ENCODE results near the gene MAX. TPM values are rescaled to one million over a fixed set of nuclear protein-coding genes. Genes with fewer than 3 reads are reported as not detected.

The MAX gene
- total RNA-seq, 1 donor from 2014 or later, result 63.0 TPM

DNA sequence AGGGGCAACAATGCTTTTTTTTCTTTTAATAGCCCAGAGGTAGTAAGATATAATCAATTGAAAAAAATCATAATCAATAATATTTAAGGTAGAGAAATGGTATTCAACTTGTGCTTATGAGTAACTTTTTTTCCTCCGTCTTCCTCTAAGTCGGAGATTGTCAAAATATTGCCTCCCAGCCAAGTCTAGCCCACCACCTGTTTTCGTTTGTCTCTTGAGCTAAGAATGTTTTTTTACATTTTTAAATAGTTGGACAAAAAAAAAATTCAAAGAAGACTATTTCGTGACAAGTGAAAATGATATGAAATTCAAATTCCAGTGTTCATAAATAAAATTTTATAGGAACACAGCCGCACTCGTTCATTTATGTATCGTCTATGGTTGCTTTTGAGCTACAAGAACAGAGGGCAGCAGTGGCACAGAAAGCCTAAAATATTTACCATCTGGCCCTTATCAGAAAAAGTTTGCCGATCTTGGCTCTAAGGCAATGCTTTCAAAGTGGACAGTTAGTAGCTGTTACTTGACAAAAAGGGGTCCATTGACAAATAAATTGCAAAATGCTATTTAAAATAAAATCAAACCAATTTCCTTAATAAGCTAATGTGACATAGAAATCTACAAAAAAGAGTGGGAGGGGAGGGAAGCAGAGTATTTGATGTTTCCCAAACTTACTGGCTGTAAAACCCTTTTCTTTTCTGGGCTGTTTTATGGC is 40.8 kb upstream of the MAX start:
- Mint-ChIP-seq H3K4me3 (ENCODE audit: low read depth) (no peak overlapping the region), H3K9me3 (ENCODE audit: low read depth) (no peaks in the 10 kb centered on the region), H3K27ac (no peak overlapping the region), H3K4me1 (ENCODE audit: low read depth) (peaks cover 8% of the 10 kb centered on the region), H3K36me3 (ENCODE audit: insufficient read depth) (no peaks in the 10 kb centered on the region), H3K27me3 (peaks cover 28% of the 10 kb centered on the region)
- DNase-seq (ENCODE audit: low spot score, unreplicated experiment), result no peak
- TF ChIP-seq, protein P1, sequence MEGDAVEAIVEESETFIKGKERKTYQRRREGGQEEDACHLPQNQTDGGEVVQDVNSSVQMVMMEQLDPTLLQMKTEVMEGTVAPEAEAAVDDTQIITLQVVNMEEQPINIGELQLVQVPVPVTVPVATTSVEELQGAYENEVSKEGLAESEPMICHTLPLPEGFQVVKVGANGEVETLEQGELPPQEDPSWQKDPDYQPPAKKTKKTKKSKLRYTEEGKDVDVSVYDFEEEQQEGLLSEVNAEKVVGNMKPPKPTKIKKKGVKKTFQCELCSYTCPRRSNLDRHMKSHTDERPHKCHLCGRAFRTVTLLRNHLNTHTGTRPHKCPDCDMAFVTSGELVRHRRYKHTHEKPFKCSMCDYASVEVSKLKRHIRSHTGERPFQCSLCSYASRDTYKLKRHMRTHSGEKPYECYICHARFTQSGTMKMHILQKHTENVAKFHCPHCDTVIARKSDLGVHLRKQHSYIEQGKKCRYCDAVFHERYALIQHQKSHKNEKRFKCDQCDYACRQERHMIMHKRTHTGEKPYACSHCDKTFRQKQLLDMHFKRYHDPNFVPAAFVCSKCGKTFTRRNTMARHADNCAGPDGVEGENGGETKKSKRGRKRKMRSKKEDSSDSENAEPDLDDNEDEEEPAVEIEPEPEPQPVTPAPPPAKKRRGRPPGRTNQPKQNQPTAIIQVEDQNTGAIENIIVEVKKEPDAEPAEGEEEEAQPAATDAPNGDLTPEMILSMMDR (IDR thresholded peaks at IDR 0.05; ENCODE audit: unreplicated experiment), result no peak

DNA sequence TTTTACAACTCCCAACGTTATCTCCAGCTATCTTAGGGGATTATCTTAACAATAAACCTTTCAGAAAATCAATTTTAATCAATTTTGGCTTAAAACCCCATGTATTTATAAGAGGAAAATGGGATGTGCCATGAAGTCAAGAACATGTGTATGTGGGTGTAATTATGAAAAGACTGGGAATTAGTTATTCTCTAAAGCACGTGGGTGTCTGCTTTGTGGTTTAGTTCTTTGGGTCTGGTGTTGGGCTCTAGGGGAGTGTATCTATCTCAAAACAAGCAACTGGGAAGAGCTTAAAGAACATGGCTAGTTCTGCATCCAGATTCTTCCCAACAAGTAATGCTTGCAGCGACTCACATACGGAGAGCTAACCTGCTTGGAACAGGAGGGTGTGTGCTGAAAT is 40.1 kb upstream of the MAX start:
- Mint-ChIP-seq H3K27ac (no peak overlapping the region), H3K4me3 (ENCODE audit: low read depth) (no peak overlapping the region), H3K9me3 (ENCODE audit: low read depth) (no peaks in the 10 kb centered on the region), H3K4me1 (ENCODE audit: low read depth) (peaks cover 8% of the 10 kb centered on the region), H3K27me3 (peaks cover 28% of the 10 kb centered on the region), H3K36me3 (ENCODE audit: insufficient read depth) (no peaks in the 10 kb centered on the region)
- no peak for DNase-seq (ENCODE audit: low spot score, unreplicated experiment)
- TF ChIP-seq, protein P1 (IDR thresholded peaks at IDR 0.05; ENCODE audit: unreplicated experiment), result no peak

DNA sequence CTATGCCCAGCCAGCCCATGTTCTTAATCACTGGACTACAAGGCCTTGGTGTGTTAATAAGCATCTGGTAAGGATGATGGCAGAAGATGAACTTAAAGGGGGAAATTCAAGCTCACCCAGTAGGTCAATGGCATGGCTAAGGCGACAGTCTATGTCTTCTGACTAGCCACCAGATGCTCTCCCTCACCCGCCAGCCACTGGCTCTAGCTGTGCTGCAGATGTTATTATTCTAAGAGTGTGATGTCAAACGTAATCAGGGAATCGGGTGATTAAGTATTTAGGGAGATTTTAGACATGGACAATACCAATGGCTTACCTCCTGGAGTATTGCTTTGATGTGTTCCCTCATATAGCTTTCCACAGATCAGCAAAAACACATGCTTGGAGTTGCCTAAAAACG is 39.2 kb upstream of the MAX start:
- H3K9me3 Mint-ChIP-seq (ENCODE audit: low read depth), result no peaks in the 10 kb centered on the region
- no peak overlapping the region for H3K27ac Mint-ChIP-seq
- DNase-seq (ENCODE audit: low spot score, unreplicated experiment), result no peak
- H3K4me1 Mint-ChIP-seq (ENCODE audit: low read depth), result peaks cover 8% of the 10 kb centered on the region
- H3K36me3 Mint-ChIP-seq (ENCODE audit: insufficient read depth), result no peaks in the 10 kb centered on the region
- H3K27me3 Mint-ChIP-seq, result peaks cover 25% of the 10 kb centered on the region
- no peak overlapping the region for H3K4me3 Mint-ChIP-seq (ENCODE audit: low read depth)
- TF ChIP-seq, protein P1 (IDR thresholded peaks at IDR 0.05; ENCODE audit: unreplicated experiment), result no peak

DNA sequence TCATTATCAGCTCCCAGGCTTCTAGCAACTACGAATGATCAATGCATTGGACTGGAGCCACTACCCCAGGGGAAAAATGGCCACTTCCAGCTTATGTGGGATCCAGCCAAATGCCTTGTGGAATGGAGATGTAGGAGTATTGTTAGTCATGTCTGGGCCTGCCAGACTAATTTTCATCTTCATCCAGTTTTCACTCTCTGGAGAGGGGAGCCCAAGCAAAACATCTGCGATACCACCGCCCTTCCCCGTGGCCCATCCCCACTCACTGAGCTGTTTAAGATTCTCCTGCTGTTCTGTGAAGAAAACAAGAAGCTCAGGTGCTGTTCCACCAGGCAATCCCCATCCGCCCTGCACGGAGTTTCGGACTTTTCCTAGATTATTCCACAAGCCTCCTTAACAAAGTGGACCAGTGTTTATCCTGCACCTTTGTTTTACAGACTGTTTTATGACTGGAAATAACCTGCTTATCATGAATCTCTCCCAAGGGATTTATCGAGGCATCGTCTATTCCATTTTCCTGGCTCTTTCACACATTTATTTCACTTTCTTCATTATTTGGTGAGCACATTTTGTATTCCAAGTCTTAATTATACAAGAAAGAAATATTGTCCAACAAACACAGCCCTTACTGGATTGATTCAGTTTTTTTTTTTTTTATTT is 35.5 kb upstream of the MAX start:
- H3K4me1 Mint-ChIP-seq (ENCODE audit: low read depth), result peaks cover 8% of the 10 kb centered on the region
- no peak overlapping the region for H3K27ac Mint-ChIP-seq
- H3K36me3 Mint-ChIP-seq (ENCODE audit: insufficient read depth), result no peaks in the 10 kb centered on the region
- DNase-seq (ENCODE audit: low spot score, unreplicated experiment), result no peak
- no peak overlapping the region for H3K4me3 Mint-ChIP-seq (ENCODE audit: low read depth)
- no peaks in the 10 kb centered on the region for H3K9me3 Mint-ChIP-seq (ENCODE audit: low read depth)
- peaks cover 9% of the 10 kb centered on the region for H3K27me3 Mint-ChIP-seq
- TF ChIP-seq, protein P1 (IDR thresholded peaks at IDR 0.05; ENCODE audit: unreplicated experiment), result no peak

DNA sequence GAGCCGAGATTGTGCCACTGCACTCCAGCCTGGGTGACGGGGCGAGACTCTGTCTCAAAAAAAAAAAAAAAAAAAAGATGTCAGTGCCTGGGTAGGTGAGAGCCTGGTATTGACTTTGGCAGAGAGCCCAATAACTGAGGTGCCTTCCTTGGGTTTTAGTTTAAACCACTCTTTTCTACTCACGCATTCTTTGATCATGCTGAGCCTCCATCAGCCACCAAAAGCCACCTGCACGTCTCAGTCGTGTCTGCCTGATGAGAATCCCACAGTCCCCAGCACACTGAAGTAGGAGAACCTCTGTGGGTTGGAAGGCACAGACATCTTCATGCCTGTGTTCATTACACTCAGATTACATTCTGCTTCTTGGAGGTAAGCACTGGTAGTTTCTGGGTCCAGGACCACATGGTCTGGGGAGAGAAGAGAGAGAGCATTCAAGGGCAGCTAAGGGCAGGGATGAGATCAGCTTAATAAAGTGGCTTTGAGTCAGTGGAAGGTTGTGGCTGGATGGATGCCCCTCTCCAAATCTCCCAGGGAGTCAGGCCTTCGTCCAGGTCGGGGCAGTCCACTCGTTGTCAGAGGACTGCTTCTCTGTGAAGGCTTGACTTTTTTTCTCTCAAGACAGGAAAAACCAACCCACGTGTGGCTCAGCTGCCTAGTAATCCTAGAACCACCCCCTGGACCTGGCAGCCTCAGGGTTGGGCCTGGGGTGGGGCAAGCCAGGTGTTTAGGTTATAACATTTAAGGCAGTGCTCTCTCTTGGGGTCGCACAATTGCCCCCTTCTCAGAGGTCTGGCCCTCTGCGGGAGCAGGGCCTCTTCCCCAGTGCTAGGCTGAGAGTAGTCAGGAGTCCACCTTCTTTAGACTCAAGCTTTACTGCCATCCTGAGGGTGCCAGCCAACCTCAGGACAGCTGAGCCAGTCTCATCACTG is 32.6 kb upstream of the MAX start:
- Mint-ChIP-seq H3K36me3 (ENCODE audit: insufficient read depth) (no peaks in the 10 kb centered on the region), H3K27ac (no peak overlapping the region), H3K9me3 (ENCODE audit: low read depth) (no peaks in the 10 kb centered on the region), H3K4me1 (ENCODE audit: low read depth) (no peaks in the 10 kb centered on the region), H3K27me3 (peaks cover 4% of the 10 kb centered on the region), H3K4me3 (ENCODE audit: low read depth) (no peak overlapping the region)
- TF ChIP-seq, protein P1 (IDR thresholded peaks at IDR 0.05; ENCODE audit: unreplicated experiment), result no peak
- no peak for DNase-seq (ENCODE audit: low spot score, unreplicated experiment)

Measured in progenitor cell of endocrine pancreas (in vitro differentiated cells).